ELF-1 (cell line): ENCODE measurements around the gene DPP10.

Source experiments
- DNase-seq: peaks from one replicate; pipeline ENCODE4 v3.0.0-alpha.2; 2016; ENCODE audit warnings: low read depth, low spot score

The DPP10 gene

GRCh38 chr2:115122701-115123100, 680.3 kb downstream of the DPP10 start:
- peak; percentile 18 for DNase-seq

GRCh38 chr2:115124817-115125216, 682.4 kb downstream of the DPP10 start:
- no peak for DNase-seq

- no peak for DNase-seq
Measured at GRCh38 chr2:115129536-115129935, 687.1 kb downstream of the DPP10 start.

- no peak for DNase-seq
Measured at GRCh38 chr2:115160531-115161080, 718.2 kb downstream of the DPP10 start.

- peak; percentile 70 for DNase-seq
Measured at GRCh38 chr2:115161081-115161770, 718.8 kb downstream of the DPP10 start.

- DNase-seq: peak; percentile 67
Measured at GRCh38 chr2:115161771-115162493, 719.5 kb downstream of the DPP10 start.

- peak; percentile 53 for DNase-seq
Measured at GRCh38 chr2:115162494-115163293, 720.3 kb downstream of the DPP10 start.

- DNase-seq: no peak
Measured at GRCh38 chr2:115163572-115163971, 721.1 kb downstream of the DPP10 start.

GRCh38 chr2:115165529-115166109, 723.2 kb downstream of the DPP10 start:
- DNase-seq: peak; percentile 22

- DNase-seq: no peak
Measured at GRCh38 chr2:115168457-115168856, 726.0 kb downstream of the DPP10 start.

- no peak for DNase-seq
Measured at GRCh38 chr2:115169814-115170213, 727.4 kb downstream of the DPP10 start.

- DNase-seq: no peak
Measured at GRCh38 chr2:115171751-115172150, 729.3 kb downstream of the DPP10 start.

GRCh38 chr2:115174651-115175050, 732.2 kb downstream of the DPP10 start:
- no peak for DNase-seq

GRCh38 chr2:115183144-115183543, 740.7 kb downstream of the DPP10 start:
- peak; percentile 42 for DNase-seq

- DNase-seq: no peak
Measured at GRCh38 chr2:115190459-115190858, 748.0 kb downstream of the DPP10 start.

GRCh38 chr2:115194623-115195022, 752.2 kb downstream of the DPP10 start:
- DNase-seq: no peak

- DNase-seq: no peak
Measured at GRCh38 chr2:115196587-115196986, 754.1 kb downstream of the DPP10 start.

GRCh38 chr2:115199966-115200365, 757.5 kb downstream of the DPP10 start:
- no peak for DNase-seq

GRCh38 chr2:115201386-115201785, 758.9 kb downstream of the DPP10 start:
- no peak for DNase-seq

GRCh38 chr2:115208493-115209164, 766.2 kb downstream of the DPP10 start:
- no peak for DNase-seq

- peak; percentile 15 for DNase-seq
Measured at GRCh38 chr2:115214050-115214449, 771.6 kb downstream of the DPP10 start.
